Hematopoietic multipotent progenitor cell treated with erythropoietin and hydrocortisone succinate and interleukin-3 and kit ligand, for 17 days (in vitro differentiated cells): ENCODE data around the gene CHD1.

Source experiments
- DNase-seq: peaks from one replicate; pipeline ENCODE4 v3.0.0-alpha.2; 2015; ENCODE audit warnings: low spot score

The CHD1 gene

DNA sequence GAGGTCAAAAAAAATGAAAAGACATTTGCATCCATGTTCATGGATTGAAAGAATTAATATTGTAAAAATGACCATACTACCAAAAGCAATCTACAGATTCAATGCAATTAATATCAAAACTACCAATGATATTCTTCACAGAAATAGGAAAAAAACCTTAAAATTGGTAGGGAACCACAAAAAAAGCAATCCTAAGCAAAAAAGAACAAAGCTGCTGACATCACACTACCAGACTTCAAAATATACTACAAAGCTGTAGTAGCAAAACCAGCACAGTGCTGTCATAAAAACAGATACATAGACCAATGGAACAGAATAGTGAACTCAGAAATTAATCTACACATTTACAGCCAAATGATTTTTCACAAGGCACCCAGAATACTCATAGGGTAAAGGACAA, 121.0 kb downstream of the CHD1 start:
- no peak for DNase-seq

DNA sequence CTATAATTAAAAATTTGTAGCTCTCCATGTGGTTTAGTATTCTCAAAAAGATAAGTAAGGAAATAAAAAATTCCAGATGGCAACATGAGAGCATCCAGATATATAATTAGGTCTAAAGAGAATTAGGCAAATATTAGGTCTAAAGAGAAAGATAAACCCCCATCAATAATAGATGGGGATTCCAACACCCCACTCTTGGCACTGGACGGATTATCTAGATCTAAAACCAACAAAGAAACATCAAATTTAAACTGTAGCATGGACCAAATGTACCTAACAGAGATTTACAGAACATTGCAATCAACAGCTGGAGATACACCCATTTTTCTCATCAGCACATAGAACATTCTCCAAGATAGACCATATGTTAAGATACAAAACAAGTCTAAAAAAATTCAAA, 123.7 kb downstream of the CHD1 start:
- DNase-seq, result no peak

DNA sequence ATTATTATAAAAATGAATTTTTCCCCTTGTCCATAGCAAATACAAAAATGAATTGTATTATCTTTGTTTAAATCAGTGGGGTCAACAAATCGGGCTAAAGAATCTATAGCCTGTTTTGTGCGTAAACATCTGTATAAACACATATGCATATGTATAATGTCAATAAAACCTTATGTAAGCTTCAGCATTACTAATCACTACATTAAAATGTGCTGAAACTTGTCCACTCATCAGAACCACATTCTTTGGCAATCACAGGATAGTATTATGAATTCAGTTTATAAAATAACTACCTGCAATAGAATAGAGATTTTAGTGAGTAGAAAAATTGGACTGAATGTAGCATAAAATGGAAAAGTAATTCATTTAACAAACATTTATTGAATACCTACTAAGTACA, 124.7 kb downstream of the CHD1 start:
- DNase-seq, result no peak
